ENCODE data around the gene MCC.

MCC gene

GRCh38 chr5:113446358-113446927, 41.8 kb downstream of the MCC start:
- no peak overlapping the region for H3K27ac ChIP-seq
- TF ChIP-seq CTCF (conservative IDR thresholded peaks at IDR 0.05), result no peak

GRCh38 chr5:113437111-113437510, 51.1 kb downstream of the MCC start:
- H3K27ac ChIP-seq, result no peak overlapping the region
- TF ChIP-seq CTCF (conservative IDR thresholded peaks at IDR 0.05), result no peak

GRCh38 chr5:113435575-113435974, 52.7 kb downstream of the MCC start:
- no peak overlapping the region for H3K27ac ChIP-seq
- TF ChIP-seq CTCF (conservative IDR thresholded peaks at IDR 0.05), result no peak

DNA sequence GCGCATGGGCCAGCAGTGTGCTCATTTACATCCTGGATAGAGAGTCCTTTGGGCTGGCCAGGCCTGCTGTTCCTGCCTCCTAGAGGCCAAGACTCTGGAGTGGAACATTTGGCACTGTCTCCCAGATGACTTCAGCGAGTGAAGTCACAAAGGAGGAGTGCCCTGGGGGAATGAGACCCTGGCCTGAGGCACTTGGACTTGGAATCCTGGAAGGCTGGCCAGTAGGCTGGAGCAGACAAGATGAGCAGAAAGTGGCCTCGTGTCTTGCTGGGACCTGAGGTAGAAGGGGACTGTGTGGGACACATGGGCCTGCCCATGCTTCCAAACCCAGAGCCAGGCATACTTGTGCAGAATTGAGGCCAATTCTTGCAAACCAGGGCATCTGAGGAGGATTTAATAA, 53.4 kb downstream of the MCC start, which contains the start of gene TSSK1B:
Gene TSSK1B, minus strand, starts transcription at position 101 of the 400 bp plus-strand sequence. CDS start 150 bp downstream, outside the sequence.
- no peak for TF ChIP-seq CTCF (conservative IDR thresholded peaks at IDR 0.05)
- no peak within 1 kb of the TSS for H3K27ac ChIP-seq

DNA sequence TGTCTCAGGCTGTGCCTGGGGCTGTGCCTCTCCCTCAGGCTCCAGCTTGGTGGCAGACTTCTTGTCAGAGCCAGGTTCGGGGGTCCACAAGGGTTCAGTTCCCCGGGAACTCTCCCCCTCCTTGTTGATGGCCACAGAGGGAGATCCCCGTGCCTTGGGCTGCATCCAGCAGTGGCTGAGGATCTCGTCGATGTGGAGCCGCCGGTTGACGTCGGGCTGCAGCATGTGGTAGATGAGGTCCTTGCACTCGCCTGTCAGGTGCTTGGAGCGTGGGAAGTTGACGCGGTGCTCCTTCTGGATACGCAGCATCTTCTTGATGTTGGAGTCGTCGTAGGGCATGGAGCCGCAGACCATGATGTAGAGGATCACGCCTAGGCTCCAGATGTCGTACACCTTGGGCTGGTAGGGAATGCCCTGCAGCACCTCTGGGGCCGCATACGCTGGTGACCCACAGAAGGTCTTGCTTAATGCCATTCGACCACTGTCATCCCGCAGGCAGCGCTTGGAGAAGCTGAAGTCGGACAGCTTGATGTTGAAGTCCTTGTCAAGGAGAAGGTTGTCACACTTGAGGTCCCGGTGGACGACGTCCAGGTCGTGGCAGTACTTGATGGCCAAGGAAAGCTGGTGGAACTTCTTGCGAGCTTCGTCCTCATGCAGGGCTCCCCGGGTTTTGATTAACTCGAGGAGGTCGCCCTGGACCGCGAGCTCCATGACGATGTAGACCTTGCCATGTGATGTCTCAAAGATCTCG, 54.2 kb downstream of the MCC start:
- H3K27ac ChIP-seq, result no peak overlapping the region
- TF ChIP-seq CTCF (conservative IDR thresholded peaks at IDR 0.05), result no peak

DNA sequence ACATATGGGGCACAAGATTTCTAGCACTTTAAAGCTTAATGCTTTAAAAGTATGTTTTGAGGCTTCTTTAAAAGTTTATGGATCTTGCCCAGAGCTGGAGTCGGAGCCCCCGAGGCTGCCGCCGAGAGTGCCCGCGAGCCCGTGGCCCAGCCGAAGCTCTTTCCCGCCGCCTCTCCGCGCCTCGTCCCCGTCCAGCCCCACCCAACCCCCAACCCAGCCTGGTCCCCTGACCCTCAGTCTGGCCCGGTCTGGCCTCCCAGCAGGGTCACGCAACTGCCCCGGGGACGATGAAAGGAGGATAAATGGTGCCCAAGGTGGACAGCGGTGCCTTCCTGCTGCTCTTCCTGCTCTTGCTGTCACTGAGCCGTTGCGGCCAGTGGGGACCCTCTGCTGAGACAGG, 55.2 kb downstream of the MCC start:
- no peak overlapping the region for H3K27ac ChIP-seq
- TF ChIP-seq CTCF (conservative IDR thresholded peaks at IDR 0.05), result no peak

DNA sequence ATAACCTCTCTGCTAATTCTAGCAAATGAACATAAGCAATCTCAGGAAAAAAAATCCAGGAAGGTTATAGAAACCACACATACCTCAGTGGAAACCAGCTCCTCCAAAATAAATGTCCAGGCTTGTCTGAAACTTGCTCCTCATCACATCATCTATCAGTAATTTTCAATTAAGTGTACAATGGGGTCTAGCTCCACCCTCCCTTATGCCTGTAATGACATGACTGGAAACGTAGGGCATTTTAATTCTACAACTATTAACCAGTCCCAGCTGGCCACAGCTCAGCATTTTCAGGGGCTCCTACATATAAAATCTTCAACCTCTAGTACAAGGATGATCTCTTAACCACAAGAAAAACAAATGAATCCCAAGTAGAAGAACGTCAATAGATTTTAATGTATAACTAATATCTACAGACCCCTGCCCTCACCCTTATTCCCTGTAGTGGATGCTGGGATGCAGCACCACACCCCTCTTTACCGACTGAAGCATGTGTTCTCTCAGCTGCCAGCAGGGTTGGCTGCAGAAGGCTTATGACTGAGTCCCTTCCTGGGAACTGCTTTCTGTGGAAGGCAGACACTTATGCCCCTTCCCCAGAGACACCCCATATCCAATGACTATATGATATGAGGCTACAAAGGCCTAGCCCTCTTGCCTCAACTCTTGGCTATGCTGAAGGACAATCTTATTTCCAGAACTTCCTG, 60.2 kb downstream of the MCC start:
- no peak for TF ChIP-seq CTCF (conservative IDR thresholded peaks at IDR 0.05)
- H3K27ac ChIP-seq, result peak overlapping the region; percentile 75
